GM19239 (cell line): ENCODE data around the gene CYP8B1.
A peak's percentile ranks its signal among the peaks of the same experiment; 100 is the strongest.

Experiments used
- DNase-seq: peaks from one replicate; pipeline ENCODE4 v3.0.0; 2011; ENCODE audit warnings: low spot score; ENCODE audit not compliant: insufficient read length
- FAIRE-seq: peaks from 2 replicates; lab custom pipeline; 2011; peaks lifted over from hg19 to GRCh38; lab: Jason Lieb, UNC

The CYP8B1 gene

GRCh38 chr3:42853739-42854302, 21.9 kb downstream of the CYP8B1 start:
- FAIRE-seq (no peak), DNase-seq (no peak)

DNA sequence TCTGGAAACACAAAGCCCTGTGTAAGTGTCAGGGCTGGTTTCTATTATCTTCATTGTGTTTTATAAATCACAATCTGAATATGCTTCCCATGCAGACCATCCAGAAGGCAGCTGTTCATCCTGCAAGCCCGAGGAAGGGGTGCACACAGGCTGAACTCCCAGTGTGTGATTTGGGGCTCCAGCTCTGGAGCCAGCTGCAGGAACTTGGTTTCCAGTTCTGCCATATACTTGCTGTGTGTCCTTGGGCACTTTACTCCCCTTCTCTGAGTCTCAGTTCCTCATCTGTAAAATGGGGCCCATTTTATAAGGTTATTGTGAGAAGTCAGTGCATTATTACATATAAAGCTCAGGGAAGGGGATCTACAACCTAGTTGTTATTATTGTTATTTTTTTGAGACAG, 22.6 kb downstream of the CYP8B1 start:
- no peak for FAIRE-seq
- DNase-seq, result no peak

- FAIRE-seq (no peak), DNase-seq (no peak)
Observed at GRCh38 chr3:42852441-42852840, 23.2 kb downstream of the CYP8B1 start.

DNA sequence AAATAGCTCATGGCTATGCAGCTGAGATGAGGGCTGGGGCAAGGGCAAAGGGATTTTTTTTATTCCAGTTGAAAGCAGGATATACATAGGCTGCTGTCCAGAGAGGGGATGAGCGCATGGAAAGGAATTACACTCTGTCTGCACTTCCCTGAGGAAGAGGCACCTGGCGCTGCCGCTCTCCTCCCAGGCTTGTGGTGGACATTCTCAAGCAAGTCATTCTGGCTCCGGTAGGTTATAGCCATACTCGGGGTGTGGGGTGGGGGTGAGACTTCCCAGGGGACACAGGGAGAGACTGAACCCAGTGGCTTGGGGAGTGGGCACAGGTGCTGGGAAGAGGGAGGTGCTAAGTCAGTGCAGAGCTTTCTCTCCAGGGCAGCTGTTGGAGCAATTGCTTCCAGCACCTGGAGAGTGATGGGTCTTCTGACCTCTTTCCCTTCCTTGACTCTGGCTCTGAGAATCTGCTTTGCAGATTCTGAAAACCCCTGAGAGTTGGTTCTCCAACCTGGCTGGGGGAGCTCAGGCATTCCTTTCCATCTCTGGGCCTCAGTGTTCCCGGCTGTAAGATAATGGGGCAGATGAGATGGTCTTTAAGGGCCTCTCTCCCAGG, 24.3 kb downstream of the CYP8B1 start:
- no peak for DNase-seq
- FAIRE-seq, result no peak

GRCh38 chr3:42850263-42850662, 25.4 kb downstream of the CYP8B1 start:
- DNase-seq (no peak), FAIRE-seq (no peak)

- FAIRE-seq, result no peak
Observed at GRCh38 chr3:42849017-42849416, 26.7 kb downstream of the CYP8B1 start.

DNA sequence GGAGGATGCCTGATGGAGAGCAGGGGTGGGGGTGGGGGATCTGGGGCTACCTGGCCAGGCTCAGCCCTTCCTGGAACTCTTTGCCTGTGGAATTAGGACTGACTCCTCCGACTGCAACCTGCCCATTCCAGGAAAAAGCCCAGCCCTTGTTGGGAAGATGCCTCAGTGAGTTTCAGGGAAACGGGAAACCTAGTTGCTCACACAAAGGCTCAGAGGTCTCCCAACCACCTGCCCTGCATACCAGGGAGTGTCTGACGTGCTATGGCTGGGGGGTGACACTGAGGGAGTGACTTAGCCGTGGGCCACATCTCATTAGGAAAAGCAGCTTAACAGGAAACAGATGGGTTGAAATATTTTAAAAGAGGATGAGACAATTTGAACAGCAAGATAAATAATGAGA, 27.9 kb downstream of the CYP8B1 start:
- FAIRE-seq, result no peak
- DNase-seq, result no peak

More at GRCh38 chr3:42849017-42849416, 26.7 kb downstream of the CYP8B1 start:
- DNase-seq, result no peak

DNA sequence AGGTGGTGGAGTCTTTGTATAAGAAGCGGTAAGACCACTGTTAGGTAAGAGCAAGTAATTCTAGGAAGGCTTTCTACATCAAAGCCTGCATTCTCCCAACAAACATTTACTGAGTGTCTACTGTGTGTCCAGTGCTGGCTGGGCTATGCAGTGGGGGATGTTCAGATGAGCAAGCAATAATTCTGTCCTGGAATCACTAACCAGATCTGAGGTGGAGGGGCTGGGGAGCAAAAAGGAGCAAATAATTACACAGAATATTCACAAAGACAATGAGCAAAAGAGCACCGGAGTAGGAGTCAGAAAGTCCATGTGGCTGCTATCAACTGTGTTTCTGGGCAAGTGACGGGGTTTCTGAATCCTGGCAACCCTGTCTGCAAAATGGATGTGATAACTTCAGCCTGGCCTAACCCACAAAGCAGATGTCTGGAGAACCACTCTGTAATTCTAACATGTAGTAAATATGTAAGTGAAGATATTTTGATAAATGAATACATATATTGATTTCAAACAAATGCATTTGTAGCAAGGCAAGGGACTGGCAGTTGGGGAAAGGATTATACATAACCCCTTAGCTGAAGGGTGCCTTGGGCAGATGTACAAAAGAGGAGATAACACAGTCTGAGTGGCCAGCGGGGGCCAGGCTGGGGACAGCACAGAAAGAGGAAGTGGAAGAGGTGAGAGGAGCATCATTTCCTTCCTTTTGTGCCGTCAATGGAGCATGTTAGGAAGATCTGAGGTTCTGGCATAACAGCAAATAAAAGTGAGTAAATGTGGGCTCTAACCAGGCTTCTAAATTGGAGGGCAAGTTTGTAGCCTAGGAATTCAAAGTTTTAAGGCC, 28.8 kb downstream of the CYP8B1 start:
- FAIRE-seq (no peak), DNase-seq (peak; percentile 16)

DNA sequence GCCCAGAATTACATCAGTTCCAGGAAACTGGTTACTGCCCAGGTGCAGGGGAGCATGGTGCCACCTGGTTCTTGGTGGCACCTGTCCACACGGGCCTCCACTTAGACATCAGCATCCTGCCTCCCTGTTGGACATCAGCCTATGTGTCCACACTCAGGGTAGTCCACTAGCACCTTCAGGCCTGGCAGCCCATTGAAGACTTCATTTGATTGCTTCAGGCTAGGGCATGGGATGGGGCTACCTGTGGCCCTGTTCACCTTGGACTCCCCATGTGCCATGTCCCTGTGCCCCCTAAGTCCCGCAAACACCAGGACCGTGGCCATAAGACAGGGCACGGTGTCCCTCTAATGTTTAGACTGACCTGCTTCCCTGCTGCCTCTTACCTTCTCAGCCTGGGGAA, 30.9 kb downstream of the CYP8B1 start:
- no peak for DNase-seq
- FAIRE-seq, result no peak

DNA sequence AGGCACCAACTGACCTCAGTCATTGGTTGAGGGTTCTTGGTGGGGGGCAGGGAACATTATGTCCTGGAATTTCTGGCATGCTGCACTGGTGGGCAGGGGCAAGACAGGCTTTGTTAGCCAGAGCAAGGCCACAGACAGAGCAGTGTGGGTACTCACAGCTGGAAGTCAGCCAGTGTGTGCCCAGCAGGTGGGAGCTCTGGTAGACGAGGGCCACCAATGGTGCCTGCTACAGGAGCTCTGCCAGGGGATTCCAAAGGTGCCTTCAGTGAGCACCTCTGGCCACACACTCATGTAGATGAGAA, 31.3 kb downstream of the CYP8B1 start:
- FAIRE-seq, result no peak
- DNase-seq, result no peak

DNA sequence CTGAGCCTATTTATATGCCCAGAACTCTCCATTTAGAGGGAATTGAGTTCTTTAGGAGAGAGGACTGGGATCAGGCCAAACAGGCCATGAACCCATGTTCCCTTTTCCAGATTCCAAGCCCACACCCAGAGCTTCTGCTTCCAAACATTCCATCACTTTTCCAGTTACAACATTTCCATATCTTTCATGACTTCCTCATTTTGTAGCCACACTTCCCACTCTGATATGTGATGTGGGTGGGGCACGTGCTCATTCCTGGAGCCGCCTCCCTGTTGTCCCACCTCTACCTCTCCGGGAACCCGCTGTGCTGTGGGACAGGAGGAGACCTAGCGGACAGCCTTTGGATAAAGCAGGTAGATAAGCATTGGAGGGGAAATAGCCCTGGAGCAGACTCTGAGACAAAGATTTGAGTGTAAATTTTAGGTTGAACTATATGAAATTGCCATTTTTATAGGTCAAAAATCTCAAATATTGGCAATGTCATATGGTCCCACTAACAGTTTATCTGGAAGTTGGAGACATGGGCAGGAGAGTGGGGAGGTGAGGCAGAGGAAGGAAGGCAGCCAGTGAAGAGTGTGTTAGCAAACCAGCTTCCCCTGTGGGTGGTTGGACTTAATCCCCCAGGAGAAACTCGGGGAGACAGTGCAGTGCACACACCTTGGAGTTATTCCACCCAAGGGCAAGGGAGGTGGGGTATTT, 31.8 kb downstream of the CYP8B1 start:
- FAIRE-seq, result no peak
- no peak for DNase-seq

DNA sequence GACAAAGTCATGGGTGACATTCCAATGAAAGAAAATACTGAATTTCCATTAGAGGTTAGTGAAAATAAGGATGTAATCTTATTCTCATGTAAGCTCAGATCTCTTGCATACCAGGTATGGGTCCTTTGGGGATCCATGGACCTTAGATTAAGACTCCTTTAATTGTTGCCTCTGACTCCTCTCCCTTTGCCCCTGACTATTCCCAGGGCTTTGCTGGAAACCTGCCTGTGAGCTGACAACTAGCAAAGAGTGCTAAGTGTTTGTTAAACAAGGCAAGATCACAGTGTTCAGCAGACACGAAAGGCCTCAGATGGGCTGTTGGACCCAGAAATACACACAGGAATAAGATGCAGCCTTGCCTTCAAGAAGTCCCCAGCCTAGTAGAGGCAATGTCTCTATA, 34.3 kb downstream of the CYP8B1 start:
- FAIRE-seq (no peak), DNase-seq (no peak)

DNA sequence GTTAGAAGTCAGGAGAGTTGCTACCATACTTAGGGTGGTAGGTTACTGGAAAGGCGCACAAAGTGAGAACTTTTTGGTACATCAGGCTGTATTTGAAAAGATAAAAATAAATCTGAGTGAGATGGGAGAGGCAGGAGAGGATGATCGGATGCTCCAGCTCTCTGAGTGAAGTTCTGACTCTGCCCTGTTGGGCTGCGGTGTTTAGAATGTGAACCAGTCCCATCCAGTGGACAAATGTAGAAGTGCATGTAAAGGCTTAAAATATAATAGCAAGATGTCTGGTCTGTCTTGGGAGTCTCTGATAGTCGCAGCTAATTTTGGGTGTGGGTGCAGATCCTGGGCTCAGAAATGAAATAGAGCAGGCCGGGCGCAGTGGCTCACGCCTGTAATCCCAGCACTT, 36.1 kb downstream of the CYP8B1 start:
- peak; percentile 54 for FAIRE-seq

DNA sequence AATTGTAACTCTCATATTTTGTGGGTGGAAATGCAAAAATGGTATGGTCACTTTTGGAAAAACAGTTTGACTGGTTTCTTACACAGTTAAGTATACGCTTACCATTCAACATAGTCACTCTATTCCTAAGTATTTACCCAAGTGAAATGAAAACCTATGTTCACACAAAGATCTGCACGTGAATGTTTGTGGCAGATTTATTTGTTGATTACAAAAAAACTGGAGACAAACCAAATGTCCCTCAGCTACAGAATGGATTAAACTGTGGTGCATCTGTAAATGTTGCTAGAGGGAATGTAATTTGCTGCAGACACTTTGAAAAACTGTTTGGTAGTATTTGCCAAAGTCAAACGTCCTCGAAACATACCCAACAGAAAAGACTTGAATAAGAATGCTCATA, 37.1 kb downstream of the CYP8B1 start:
- DNase-seq (no peak), FAIRE-seq (no peak)

More for the DNA sequence above, 36.1 kb downstream of the CYP8B1 start:
- DNase-seq, result peak; percentile 25

DNA sequence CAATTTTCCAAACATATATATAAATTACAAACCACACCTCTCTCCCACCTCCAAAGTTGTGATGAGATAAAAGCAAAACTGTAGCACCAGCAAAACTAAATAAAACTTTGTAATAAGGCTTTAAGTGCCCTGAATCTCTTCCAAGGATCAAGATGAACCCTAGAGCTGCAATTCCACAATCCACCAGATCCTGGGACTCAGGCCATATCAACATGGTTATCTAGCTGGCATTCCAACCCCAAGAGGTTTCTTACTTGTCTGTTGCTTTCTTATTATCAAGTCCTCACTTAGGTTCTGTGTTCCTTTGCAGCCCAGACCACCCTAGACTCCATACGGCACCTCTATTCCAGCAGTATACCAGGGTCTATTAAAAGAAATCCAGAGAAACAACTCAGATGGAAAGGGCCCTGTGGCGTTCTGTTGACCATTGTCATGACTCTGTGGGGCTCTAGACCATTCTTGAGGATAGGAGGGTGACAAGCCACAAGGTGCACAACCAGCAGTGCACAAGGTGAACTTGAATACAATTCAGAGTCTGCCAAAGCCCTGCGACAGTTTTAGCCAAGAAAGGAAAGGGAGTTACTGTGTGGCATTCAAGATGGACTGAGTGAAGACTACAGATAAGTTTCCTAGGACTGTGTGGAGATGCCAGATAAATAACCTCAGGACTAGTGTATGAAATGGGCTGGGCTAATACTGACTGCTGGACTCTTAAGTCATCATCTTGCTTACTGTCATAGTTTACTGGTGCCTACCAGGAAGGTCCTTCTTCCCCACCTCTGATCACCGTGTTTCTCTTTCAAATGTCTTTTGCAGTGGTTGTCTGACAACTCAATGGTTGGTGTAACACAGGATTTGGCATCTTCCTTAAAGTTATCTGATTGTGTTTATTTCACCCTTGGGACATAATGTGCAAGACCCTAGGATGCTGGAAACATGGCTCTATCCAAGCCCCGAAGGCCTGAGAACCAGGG, 39.2 kb downstream of the CYP8B1 start:
- FAIRE-seq, result no peak
- DNase-seq, result no peak

- peak; percentile 38 for DNase-seq
- peak; percentile 80 for FAIRE-seq
Observed at GRCh38 chr3:42831321-42831713, 44.4 kb downstream of the CYP8B1 start.

- DNase-seq, result no peak
- FAIRE-seq, result no peak
Observed at GRCh38 chr3:42830437-42831320, 45.0 kb downstream of the CYP8B1 start.

- FAIRE-seq, result no peak
- no peak for DNase-seq
Observed at GRCh38 chr3:42829628-42830436, 45.8 kb downstream of the CYP8B1 start.
